ENCODE results near the gene PRKAG2.

DNA sequence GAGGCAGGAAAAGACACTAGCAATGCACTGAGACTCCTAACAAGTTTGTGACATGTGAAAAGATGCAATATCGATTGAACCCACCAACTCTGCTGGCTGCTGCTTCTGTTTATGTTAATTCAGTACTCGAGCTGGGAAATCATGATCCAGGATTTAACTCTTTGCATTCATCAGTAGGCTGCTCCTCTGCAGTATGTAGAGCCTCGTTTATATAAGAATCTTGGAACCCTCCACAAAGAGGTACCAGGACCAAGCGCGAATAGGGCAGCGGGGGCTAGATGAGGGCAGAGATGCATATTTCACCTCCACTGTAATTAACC, 7.8 kb downstream of the PRKAG2 start:
- no peak for TF ChIP-seq CTCF (IDR thresholded peaks at IDR 0.05; ENCODE audit: low read length)
- no peak for TF ChIP-seq EZH2 (IDR thresholded peaks at IDR 0.05; ENCODE audit: borderline replicate concordance, low read length)

Measured in OCI-LY1 (cell line).